GM12873 (cell line): ENCODE measurements around the gene KANK2.

ENCODE experiments used
- CTCF ChIP-seq: IDR thresholded peaks from 2 replicates; pipeline ENCODE4 v1.5.1; 2012; ENCODE audit warnings: low read depth, mild to moderate bottlenecking, moderate library complexity, low read length, control low read depth; ENCODE audit not compliant: insufficient read depth; ENCODE audit errors: missing control alignments

KANK2 gene

GRCh38 chr19:11234486-11235075, 37.2 kb upstream of the KANK2 start:
- no peak for TF ChIP-seq CTCF

GRCh38 chr19:11233073-11233472, 35.7 kb upstream of the KANK2 start:
- no peak for TF ChIP-seq CTCF

GRCh38 chr19:11232555-11232954, 35.2 kb upstream of the KANK2 start:
- no peak for TF ChIP-seq CTCF

DNA sequence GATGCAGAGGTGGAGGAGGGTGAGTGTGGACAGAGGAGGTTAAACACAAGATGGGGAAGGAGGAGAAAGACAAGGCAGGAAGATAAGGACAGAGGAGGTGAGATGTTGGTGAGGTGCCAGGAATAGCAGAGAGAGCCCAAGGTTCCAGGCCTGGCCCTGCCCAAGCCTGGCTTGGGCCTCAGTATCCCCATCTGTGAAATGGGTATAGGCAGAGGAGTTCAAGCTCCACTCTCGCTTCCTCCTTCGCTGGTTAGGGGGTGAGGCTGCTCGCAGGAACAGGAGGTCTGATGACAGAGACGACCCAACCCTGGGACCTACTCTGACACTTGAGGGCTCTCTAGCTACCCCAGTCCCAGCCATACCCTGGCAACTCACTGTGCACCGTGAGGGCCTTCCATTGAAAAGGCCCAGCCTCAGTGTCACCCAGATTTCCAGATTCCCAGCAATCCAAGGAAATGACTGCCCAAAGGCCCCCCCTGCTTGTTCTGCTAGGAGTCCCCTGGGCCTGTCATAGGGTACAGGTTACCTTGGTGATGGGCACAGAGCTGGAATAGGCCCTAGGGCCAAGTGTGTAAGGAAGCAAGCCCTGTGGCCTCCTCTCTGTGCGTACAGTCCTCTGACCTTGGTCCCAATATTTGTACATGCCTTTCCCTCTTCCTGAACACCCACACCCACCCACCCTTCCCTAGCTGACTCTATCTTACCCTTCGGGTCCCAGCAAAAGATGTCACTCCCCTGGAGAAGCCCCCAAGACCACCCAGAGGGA, 33.5 kb upstream of the KANK2 start:
- no peak for TF ChIP-seq CTCF

DNA sequence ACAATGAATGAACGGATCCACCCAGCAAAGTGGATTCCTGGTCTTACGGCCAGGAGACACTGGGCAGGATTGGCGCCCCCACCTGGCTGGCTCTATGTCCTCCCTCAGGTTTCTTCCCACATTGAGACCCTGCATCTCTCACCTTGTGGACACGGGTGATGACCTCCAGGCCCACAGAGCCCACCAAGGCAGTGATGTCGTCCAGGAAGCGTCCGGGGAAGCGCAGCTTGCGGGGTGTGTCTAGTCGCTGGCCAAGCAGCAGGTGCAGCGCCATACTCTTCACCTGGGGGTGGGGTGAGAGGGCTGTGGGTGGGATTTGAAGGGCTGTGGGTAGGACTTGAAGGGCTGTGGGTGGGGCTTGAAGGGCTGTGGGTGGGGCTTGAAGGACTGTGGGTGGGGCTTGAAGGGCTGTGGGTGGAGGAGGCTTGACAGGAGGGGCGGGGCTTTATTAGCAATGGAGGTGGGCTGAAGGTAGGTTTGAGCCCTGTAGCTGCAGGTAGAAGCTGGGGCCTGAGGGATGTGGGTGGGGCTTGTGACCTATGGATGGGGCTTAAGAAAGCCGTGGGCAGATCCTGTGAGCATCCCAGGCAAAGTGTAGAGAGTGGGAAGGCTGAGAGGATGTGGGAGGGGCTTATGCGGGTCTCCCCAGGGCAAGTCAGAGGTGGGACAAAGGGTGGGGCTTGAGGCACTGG, 30.0 kb upstream of the KANK2 start:
- TF ChIP-seq CTCF, result peak; percentile 44

- no peak for TF ChIP-seq CTCF
These were observed 29.4 kb upstream of the KANK2 start for GRCh38 chr19:11226716-11227166.

GRCh38 chr19:11225815-11226214, 28.5 kb upstream of the KANK2 start:
- TF ChIP-seq CTCF, result no peak
